Putamen (tissue), 1 donor: Measurements from ENCODE around the gene VPS33A.
"Not testable (repeated sequence)": the region's sequence is repeated elsewhere in the genome, so short reads cannot be mapped to it uniquely, and the experiment has no call there.

Source experiments
- DNase-seq: peaks from one replicate; pipeline ENCODE4 v3.0.0-alpha.2; 2016; ENCODE audit warnings: low spot score

VPS33A gene

GRCh38 chr12:122204167-122205052 lies 61.9 kb downstream of the VPS33A start:
- no peak for DNase-seq

GRCh38 chr12:122203301-122204166 lies 62.8 kb downstream of the VPS33A start, which contains the start of gene B3GNT4:
B3GNT4 (plus strand) TSS chr12:122203709; CDS start chr12:122204619, 910 bp downstream.
- DNase-seq: peak; percentile 61

- not testable (repeated sequence) for DNase-seq
These were observed 63.5 kb downstream of the VPS33A start for GRCh38 chr12:122202811-122203210.

- no peak for DNase-seq
These were observed 64.3 kb downstream of the VPS33A start for GRCh38 chr12:122202017-122202416.

- no peak for DNase-seq
These were observed 64.9 kb downstream of the VPS33A start for GRCh38 chr12:122201381-122201780.

GRCh38 chr12:122200541-122201175 lies 65.6 kb downstream of the VPS33A start:
- no peak for DNase-seq

- DNase-seq: no peak
These were observed 66.6 kb downstream of the VPS33A start for GRCh38 chr12:122199484-122200355.

- DNase-seq: no peak
These were observed 68.7 kb downstream of the VPS33A start for GRCh38 chr12:122197612-122197966.

GRCh38 chr12:122195405-122195804 lies 70.9 kb downstream of the VPS33A start:
- DNase-seq: no peak

- no peak for DNase-seq
These were observed 71.5 kb downstream of the VPS33A start for GRCh38 chr12:122194804-122195203.

GRCh38 chr12:122192441-122192840 lies 73.9 kb downstream of the VPS33A start:
- peak; percentile 36 for DNase-seq

- no peak for DNase-seq
These were observed 75.2 kb downstream of the VPS33A start for GRCh38 chr12:122190842-122191668.

GRCh38 chr12:122189626-122190475 lies 76.4 kb downstream of the VPS33A start:
- DNase-seq: no peak

GRCh38 chr12:122187466-122187865 lies 78.8 kb downstream of the VPS33A start:
- DNase-seq: no peak

- no peak for DNase-seq
These were observed 80.7 kb downstream of the VPS33A start for GRCh38 chr12:122185494-122186082.

- DNase-seq: no peak
These were observed 81.2 kb downstream of the VPS33A start for GRCh38 chr12:122185079-122185478.

- no peak for DNase-seq
These were observed 81.8 kb downstream of the VPS33A start for GRCh38 chr12:122184517-122184916.

- no peak for DNase-seq
These were observed 82.7 kb downstream of the VPS33A start for GRCh38 chr12:122183588-122183940.
